Measurements from ENCODE around the gene GIMAP6.

- TF ChIP-seq CTCF (IDR thresholded peaks at IDR 0.05) (no peak), POLR2AphosphoS5 (IDR thresholded peaks at IDR 0.05) (no peak), POLR2A (IDR thresholded peaks at IDR 0.05) (no peak)
These were observed 4.2 kb downstream of the GIMAP6 start for GRCh38 chr7:150627959-150628358.

All from prostate gland (tissue), 2 donors.